Panc1 (cell line): ENCODE data around the gene KISS1R.

ENCODE experiments used
- POLR2AphosphoS5 ChIP-seq: IDR thresholded peaks from 2 replicates; pipeline ENCODE4 v1.6.1; 2012; ENCODE audit warnings: mild to moderate bottlenecking, low read depth, low read length, moderate library complexity
- REST ChIP-seq, 2 experiments: IDR thresholded peaks; 2 replicates each; pipeline ENCODE4 v1.6.1; 2011 to 2012; ENCODE audit warnings: low read depth in 2 of 2, control low read depth in 1 of 2, low read length in 1 of 2, mild to moderate bottlenecking in 1 of 2, moderate library complexity in 1 of 2; ENCODE audit not compliant: insufficient read depth in 1 of 2
- SIN3A ChIP-seq: IDR thresholded peaks from 2 replicates; pipeline ENCODE4 v1.6.1; 2012; ENCODE audit warnings: low read depth, mild to moderate bottlenecking, low read length, moderate library complexity, borderline replicate concordance; ENCODE audit not compliant: insufficient read depth
- TF ChIP-seq, protein P1 (sequence below): fragments of 450-650 bp; IDR thresholded peaks from 2 replicates; pipeline ENCODE4 v1.5.1; 2017; ENCODE audit warnings: mild to moderate bottlenecking

GRCh38 chr19:939439-939838 lies 22.3 kb downstream of the KISS1R start:
- TF ChIP-seq, protein P1, sequence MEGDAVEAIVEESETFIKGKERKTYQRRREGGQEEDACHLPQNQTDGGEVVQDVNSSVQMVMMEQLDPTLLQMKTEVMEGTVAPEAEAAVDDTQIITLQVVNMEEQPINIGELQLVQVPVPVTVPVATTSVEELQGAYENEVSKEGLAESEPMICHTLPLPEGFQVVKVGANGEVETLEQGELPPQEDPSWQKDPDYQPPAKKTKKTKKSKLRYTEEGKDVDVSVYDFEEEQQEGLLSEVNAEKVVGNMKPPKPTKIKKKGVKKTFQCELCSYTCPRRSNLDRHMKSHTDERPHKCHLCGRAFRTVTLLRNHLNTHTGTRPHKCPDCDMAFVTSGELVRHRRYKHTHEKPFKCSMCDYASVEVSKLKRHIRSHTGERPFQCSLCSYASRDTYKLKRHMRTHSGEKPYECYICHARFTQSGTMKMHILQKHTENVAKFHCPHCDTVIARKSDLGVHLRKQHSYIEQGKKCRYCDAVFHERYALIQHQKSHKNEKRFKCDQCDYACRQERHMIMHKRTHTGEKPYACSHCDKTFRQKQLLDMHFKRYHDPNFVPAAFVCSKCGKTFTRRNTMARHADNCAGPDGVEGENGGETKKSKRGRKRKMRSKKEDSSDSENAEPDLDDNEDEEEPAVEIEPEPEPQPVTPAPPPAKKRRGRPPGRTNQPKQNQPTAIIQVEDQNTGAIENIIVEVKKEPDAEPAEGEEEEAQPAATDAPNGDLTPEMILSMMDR = no peak
- TF ChIP-seq POLR2AphosphoS5 = no peak
- TF ChIP-seq REST (IDR thresholded peaks at IDR 0.05; ENCODE audit: insufficient read depth in 1 of 2, low read depth in 2 of 2, low read length in 1 of 2) = no peak
- no peak for TF ChIP-seq SIN3A
